Retina (tissue), 1 donor: ENCODE measurements around the gene MOB1B.
"Not testable (repeated sequence)": the region's sequence is repeated elsewhere in the genome, so short reads cannot be mapped to it uniquely, and the experiment has no call there.

ENCODE experiments used
- DNase-seq: peaks from one replicate; pipeline ENCODE4 v3.0.0-alpha.2; 2016

MOB1B gene

DNA sequence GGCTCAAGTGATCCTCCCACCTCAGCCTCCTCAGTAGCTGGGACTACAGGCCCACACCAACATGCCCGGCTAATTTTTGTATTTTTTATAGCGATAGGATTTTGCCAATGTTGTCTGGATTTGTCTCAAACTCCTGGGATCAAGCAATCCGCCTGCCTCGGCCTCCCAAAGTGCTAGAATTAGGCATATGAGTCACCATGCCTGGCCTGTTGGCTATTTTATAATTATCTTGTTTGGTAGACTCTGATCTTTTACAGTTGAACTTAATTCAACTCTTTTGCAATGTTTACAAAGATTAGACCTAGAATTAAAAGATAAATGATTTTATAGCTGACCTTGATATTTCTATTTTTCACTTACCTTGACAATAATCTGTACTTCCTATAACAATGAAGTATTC, 109.3 kb downstream of the MOB1B start:
- DNase-seq: no peak

DNA sequence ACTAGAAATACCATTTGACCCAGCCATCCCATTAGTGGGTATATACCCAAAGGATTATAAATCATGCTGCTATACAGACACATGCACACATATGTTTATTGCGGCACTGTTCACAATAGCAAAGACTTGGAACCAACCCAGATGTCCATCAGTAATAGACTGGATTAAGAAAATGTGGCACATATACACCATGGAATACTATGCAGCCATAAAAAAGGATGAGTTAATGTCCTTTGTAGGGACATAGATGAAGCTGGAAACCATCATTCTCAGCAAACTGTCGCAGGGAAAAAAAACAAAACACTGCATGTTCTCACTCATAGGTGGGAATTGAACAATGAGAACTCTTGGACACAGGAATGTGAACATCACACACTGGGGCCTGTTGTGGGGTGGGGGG, 115.2 kb downstream of the MOB1B start:
- DNase-seq: not testable (repeated sequence)

DNA sequence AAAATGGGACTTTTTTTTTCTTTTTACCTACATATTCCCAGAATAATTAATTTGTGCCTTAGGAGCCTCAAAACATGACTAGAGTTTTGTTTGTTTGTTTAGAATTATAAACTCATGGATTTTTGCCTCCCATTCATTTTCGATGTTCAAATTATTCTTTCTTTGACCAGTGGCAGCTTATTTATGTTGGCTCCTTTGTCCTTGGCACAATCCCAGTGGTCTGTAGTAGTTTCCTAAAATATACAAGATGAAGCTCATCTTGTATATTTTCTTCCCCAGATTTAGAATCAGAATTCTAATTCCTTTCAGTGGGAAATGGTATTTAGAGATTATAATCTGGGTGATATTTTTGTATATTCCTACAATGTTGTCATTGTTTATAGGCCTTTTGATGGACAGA, 118.4 kb downstream of the MOB1B start:
- DNase-seq: no peak

DNA sequence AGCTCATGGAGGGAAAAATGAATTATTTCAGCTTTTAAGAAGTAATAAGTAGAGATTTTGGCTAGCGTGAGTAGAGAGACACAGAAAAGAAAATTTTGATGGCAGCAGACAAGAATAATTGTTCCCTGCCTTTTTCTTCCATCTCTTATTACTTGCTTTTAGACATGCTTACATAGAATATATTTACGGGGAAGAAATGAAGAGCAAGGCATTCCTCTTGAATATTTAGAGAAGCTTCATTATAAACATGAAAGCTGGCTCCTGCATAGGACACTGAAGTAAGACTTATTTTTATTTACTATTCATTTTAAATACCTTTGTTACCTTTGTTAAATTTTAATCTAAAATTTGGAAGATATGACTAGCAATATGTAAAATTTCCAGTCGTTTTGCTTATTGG, 123.5 kb downstream of the MOB1B start:
- DNase-seq: no peak

DNA sequence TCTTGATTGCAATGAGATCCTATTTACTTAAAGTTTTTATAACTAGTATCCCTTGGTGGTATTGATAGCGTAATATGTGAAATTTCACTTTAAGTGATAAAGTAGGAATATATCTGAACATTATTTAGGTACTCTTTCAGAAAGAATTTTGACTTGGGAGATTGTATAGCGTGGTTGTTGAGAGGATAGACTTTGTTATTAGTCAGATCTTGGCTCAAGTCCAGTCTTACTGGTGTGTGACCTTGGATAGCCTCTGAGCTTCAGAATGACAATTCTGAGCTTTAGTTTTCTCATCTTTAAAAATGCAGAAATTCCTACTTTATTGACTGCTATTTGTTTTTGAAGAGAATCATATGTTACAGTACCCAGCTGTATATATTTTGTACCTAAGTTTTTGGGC, 123.9 kb downstream of the MOB1B start:
- no peak for DNase-seq

DNA sequence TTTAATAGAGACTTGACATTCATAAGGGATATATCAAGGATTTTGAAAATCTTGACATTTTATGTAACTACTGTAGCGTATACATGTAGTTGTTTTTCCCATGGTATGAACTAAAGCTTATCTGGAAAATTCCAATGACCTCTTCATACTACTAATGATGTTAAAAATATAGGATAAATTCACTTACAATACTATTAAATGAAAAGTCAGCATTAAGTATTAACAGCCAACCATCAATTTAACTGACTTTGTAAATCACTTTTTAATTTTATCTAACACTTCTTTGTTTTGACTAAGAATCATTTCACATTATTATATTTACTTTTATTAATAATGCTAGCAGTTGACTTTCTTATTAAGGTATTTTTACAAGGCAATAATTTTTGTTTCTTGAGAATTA, 125.4 kb downstream of the MOB1B start:
- DNase-seq: no peak

DNA sequence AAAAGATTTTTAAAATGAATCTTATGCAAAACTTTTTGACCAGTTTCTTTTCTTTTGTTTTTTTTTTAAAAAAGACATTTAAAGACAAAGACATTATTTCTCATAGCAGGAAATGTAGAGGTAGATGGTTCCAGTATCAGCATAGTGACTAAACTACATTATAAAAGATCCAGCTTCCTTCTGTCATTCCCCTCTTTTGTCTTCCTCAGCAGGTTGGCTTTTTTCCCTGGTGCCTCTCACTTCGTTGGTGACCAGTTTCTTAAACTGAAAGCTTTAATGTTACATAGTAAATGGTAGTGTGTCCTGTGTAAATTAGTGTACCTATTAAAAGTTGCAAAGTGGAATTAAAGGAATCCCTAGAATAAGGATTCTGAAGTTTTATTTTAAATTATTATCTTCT, 127.3 kb downstream of the MOB1B start:
- DNase-seq: no peak

DNA sequence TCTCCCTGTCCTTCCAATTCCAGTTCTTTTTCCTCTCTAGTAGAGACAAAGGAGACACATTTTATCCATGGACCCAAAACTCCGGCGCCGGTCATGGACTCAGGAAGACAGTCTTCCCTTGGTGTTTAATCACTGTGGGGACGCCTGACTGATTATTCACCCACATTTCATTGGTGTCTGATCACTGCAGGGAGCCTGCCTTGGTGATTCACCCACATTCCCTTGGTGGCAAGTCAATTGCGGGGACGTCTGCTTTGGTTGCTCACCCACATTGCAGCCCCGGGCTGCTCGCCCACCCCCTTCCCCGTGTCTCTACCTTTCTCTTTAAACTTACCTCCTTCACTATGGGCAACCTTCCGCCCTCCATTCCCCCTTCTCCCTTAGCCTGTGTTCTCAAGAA, 129.9 kb downstream of the MOB1B start:
- not testable (repeated sequence) for DNase-seq
